ENCODE measurements around the gene DPP6. TPM values are rescaled to one million over a fixed set of nuclear protein-coding genes. Genes with fewer than 3 reads are reported as not detected.

Gene DPP6
- polyA plus RNA-seq, 2 of the 4 experiments (the other 2 are of a cell fraction) = not detected

DNA sequence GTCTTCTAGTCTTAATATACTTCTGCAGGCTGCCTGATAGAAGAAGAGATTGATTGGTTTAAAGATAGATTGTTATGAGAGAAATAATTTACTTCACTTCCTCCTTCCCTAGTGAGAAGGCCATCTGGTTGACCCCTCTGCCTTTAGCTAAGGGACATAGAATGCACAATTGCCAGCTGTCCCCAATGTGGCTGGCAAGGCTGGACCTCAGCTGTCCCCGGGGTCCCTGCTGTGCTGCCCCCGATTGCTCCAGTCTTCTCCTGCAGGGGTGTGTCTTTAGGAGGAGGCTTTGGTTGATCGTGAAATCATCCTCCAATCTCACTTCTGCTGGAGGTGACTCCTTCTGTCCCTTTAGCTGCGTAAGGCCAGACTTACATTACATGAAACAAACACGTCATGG is 388.5 kb downstream of the DPP6 start:
- no peak overlapping the region for H3K4me2 ChIP-seq
- DNase-seq (ENCODE audit: low read depth in 1 of 2, low spot score in 1 of 2) = no peak
- WGBS (ENCODE audit: missing lambda C conversion rate) = 3% methylated on average over 4 of the region's 5 CpGs
- CTCF ChIA-PET = no interaction called here
- POLR2A ChIA-PET = no interaction called here
- H3K27ac ChIP-seq = no peak overlapping the region
- H3K9me3 ChIP-seq = no peaks in the 10 kb centered on the region
- ATAC-seq = no peak
- H3K4me1 ChIP-seq = no peaks in the 10 kb centered on the region
- no peak overlapping the region for H3K4me3 ChIP-seq
- TF ChIP-seq ZNF302 (CRISPR knock-in tag; IDR thresholded peaks at IDR 0.05) = no peak
- TF ChIP-seq HOXA7 (CRISPR knock-in tag; IDR thresholded peaks at IDR 0.05) = no peak
- TF ChIP-seq HEYL (CRISPR knock-in tag; IDR thresholded peaks at IDR 0.05) = no peak
- FAIRE-seq = no peak

DNA sequence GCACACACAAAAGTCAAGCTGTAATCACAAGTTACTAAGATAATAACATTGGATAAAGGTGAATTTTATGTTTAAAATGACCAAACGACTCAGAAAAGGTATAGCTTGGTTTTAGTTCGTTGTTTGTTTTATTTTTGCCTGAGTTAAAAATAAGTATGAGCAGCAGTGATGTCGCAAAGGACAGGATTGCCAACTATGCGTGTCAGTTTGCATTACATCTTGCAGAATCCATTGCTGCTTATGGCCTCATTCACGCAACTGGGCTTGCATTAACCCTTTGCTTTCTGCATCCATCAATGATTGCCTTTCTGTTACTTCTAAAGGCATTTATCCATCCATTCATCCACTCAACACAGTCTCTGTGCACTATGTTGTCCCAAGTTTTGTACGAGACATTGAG is 389.6 kb downstream of the DPP6 start:
- Histone ChIP-seq H3K4me3 (no peak overlapping the region), H3K27ac (no peak overlapping the region), H3K4me1 (no peaks in the 10 kb centered on the region), H3K9me3 (no peaks in the 10 kb centered on the region), H3K4me2 (no peak overlapping the region)
- ChIA-PET CTCF (no interaction called here), POLR2A (no interaction called here)
- TF ChIP-seq FOSB (CRISPR knock-in tag; IDR thresholded peaks at IDR 0.05) (no peak), RAD21 (conservative IDR thresholded peaks at IDR 0.05 in 1 of 2, IDR thresholded peaks at IDR 0.05 in 1 of 2) (no peak), MAZ (IDR thresholded peaks at IDR 0.05; ENCODE audit: borderline replicate concordance, low read depth, low read length) (no peak), JUN (IDR thresholded peaks at IDR 0.05) (no peak), JUNB (IDR thresholded peaks at IDR 0.05) (no peak), CBX8 (IDR thresholded peaks at IDR 0.05) (no peak), HEYL (CRISPR knock-in tag; IDR thresholded peaks at IDR 0.05) (no peak), REST (IDR thresholded peaks at IDR 0.05) (no peak), CBX2 (IDR thresholded peaks at IDR 0.05; ENCODE audit: borderline replicate concordance, low read depth) (no peak), TFCP2L1 (CRISPR knock-in tag; IDR thresholded peaks at IDR 0.05) (no peak), HES2 (IDR thresholded peaks at IDR 0.05) (no peak)
- FAIRE-seq = no peak
- WGBS (ENCODE audit: missing lambda C conversion rate) = 9% methylated on average over 6 of the region's 6 CpGs
- DNase-seq (ENCODE audit: low read depth in 1 of 2, low spot score in 1 of 2) = no peak
- ATAC-seq = no peak

DNA sequence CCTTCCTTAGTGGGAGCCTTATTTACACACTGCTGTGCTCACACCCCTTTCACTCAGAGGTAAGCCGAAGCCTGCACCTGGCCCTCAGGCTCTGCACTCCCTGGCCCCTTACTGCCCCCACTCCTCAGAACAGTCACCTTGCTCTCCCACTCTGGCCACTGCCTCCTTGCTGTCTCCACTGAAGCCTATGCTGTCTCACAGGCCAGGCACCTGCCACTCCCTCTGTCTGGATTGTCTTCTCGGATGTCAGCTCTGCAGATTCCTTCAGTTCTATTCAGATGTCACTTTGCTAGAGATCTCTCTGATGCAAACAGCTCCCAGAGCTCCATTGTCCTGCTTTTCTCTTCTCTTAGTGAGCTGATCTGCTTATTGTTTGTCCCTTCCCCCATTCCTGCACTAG is 390.7 kb downstream of the DPP6 start:
- 4% methylated on average over 2 of the region's 2 CpGs for WGBS (ENCODE audit: missing lambda C conversion rate)
- FAIRE-seq = no peak
- TF ChIP-seq POLR2A (IDR thresholded peaks at IDR 0.05; ENCODE audit: low read length) (no peak), ZFP36 (IDR thresholded peaks at IDR 0.05; ENCODE audit: borderline replicate concordance, partially characterized antibody) (no peak), REST (IDR thresholded peaks at IDR 0.05) (no peak), ZNF302 (CRISPR knock-in tag; IDR thresholded peaks at IDR 0.05) (no peak), TP53 (CRISPR knock-in tag; IDR thresholded peaks at IDR 0.05) (no peak), SREBF2 (IDR thresholded peaks at IDR 0.05) (no peak), POLR2AphosphoS2 (conservative IDR thresholded peaks at IDR 0.05; ENCODE audit: low read length) (no peak), RAD21 (conservative IDR thresholded peaks at IDR 0.05 in 1 of 2, IDR thresholded peaks at IDR 0.05 in 1 of 2) (no peak), GATA3 (IDR thresholded peaks at IDR 0.05; ENCODE audit: borderline replicate concordance) (no peak), BHLHE40 (IDR thresholded peaks at IDR 0.05; ENCODE audit: low read depth, low read length) (no peak), NR3C1 (IDR thresholded peaks at IDR 0.05) (no peak), MAZ (IDR thresholded peaks at IDR 0.05; ENCODE audit: borderline replicate concordance, low read depth, low read length) (no peak), HMGXB4 (CRISPR knock-in tag; IDR thresholded peaks at IDR 0.05; ENCODE audit: borderline replicate concordance) (no peak), NFE2L2 (conservative IDR thresholded peaks at IDR 0.05; ENCODE audit: low read length) (no peak), EHF (CRISPR knock-in tag; IDR thresholded peaks at IDR 0.05) (no peak), FOSL2 (IDR thresholded peaks at IDR 0.05) (no peak), FOSL2 (CRISPR knock-in tag; IDR thresholded peaks at IDR 0.05) (no peak)

More for the DNA sequence above, 390.7 kb downstream of the DPP6 start:
- ChIA-PET POLR2A (no interaction called here), CTCF (interaction anchor here (0.5 to 0.6 kb wide), 2 partner anchors 12 to 24 kb away, joined by 3 read pairs; no protein-coding TSS in a partner anchor)
- Histone ChIP-seq H3K27ac (no peak overlapping the region), H3K4me3 (no peak overlapping the region), H3K4me1 (no peaks in the 10 kb centered on the region), H3K9me3 (no peaks in the 10 kb centered on the region), H3K4me2 (no peak overlapping the region)
- DNase-seq (ENCODE audit: low read depth in 1 of 2, low spot score in 1 of 2) (no peak), ATAC-seq (no peak)
